ENCODE data around the gene BMX. TPM values are rescaled to one million over a fixed set of nuclear protein-coding genes. Genes with fewer than 3 reads are reported as not detected.

Gene BMX
- polyA plus RNA-seq, 1 experiment, result not detected

GRCh38 chrX:15523088-15523487, 22.5 kb downstream of the BMX start:
- TF ChIP-seq CTCF (IDR thresholded peaks at IDR 0.05; ENCODE audit: low read depth, low read length), result no peak
- H3K27ac ChIP-seq (ENCODE audit: low read depth, low read length), result no peak overlapping the region
- no peak for DNase-seq (ENCODE audit: low read depth, low spot score)
- no peak overlapping the region for H3K4me3 ChIP-seq (ENCODE audit: low read depth, low read length)
- no peaks in the 10 kb centered on the region for H3K9me3 ChIP-seq (ENCODE audit: control insufficient read depth, insufficient read depth, low read length)
- CTCF ChIA-PET, result no interaction called here
- POLR2A ChIA-PET, result no interaction called here
- H3K27me3 ChIP-seq (ENCODE audit: control insufficient read depth, insufficient read depth, low read length), result no peaks in the 10 kb centered on the region

GRCh38 chrX:15524417-15524816, 23.8 kb downstream of the BMX start:
- Histone ChIP-seq H3K27ac (ENCODE audit: low read depth, low read length) (no peak overlapping the region), H3K4me3 (ENCODE audit: low read depth, low read length) (no peak overlapping the region), H3K9me3 (ENCODE audit: control insufficient read depth, insufficient read depth, low read length) (no peaks in the 10 kb centered on the region), H3K27me3 (ENCODE audit: control insufficient read depth, insufficient read depth, low read length) (no peaks in the 10 kb centered on the region)
- no peak for DNase-seq (ENCODE audit: low read depth, low spot score)
- POLR2A ChIA-PET, result no interaction called here
- CTCF ChIA-PET, result interaction anchor here (1.0 to 2.1 kb wide), 2 partner anchors 28 to 912 kb away, joined by 3 to 5 read pairs; no protein-coding TSS in a partner anchor
- TF ChIP-seq CTCF (IDR thresholded peaks at IDR 0.05; ENCODE audit: low read depth, low read length), result no peak

GRCh38 chrX:15525664-15526416, 25.2 kb downstream of the BMX start:
- TF ChIP-seq CTCF (IDR thresholded peaks at IDR 0.05; ENCODE audit: low read depth, low read length), result no peak
- ChIA-PET CTCF (interaction anchor here (1.2 to 2.1 kb wide), 2 partner anchors 29 to 35 kb away, joined by 3 to 5 read pairs; no protein-coding TSS in a partner anchor), POLR2A (no interaction called here)
- no peaks in the 10 kb centered on the region for H3K27me3 ChIP-seq (ENCODE audit: control insufficient read depth, insufficient read depth, low read length)
- no peak overlapping the region for H3K4me3 ChIP-seq (ENCODE audit: low read depth, low read length)
- DNase-seq (ENCODE audit: low read depth, low spot score), result no peak
- H3K9me3 ChIP-seq (ENCODE audit: control insufficient read depth, insufficient read depth, low read length), result no peaks in the 10 kb centered on the region
- no peak overlapping the region for H3K27ac ChIP-seq (ENCODE audit: low read depth, low read length)

- H3K4me3 ChIP-seq (ENCODE audit: low read depth, low read length), result no peak overlapping the region
- POLR2A ChIA-PET, result no interaction called here
- DNase-seq (ENCODE audit: low read depth, low spot score), result no peak
- no peak for TF ChIP-seq CTCF (IDR thresholded peaks at IDR 0.05; ENCODE audit: low read depth, low read length)
- H3K27me3 ChIP-seq (ENCODE audit: control insufficient read depth, insufficient read depth, low read length), result no peaks in the 10 kb centered on the region
- H3K9me3 ChIP-seq (ENCODE audit: control insufficient read depth, insufficient read depth, low read length), result no peaks in the 10 kb centered on the region
- H3K27ac ChIP-seq (ENCODE audit: low read depth, low read length), result no peak overlapping the region
- CTCF ChIA-PET, result no interaction called here
These were observed 28.6 kb downstream of the BMX start for GRCh38 chrX:15529165-15529564.

GRCh38 chrX:15530318-15530717, 29.7 kb downstream of the BMX start:
- POLR2A ChIA-PET, result no interaction called here
- H3K27me3 ChIP-seq (ENCODE audit: control insufficient read depth, insufficient read depth, low read length), result no peaks in the 10 kb centered on the region
- TF ChIP-seq CTCF (IDR thresholded peaks at IDR 0.05; ENCODE audit: low read depth, low read length), result no peak
- no peaks in the 10 kb centered on the region for H3K9me3 ChIP-seq (ENCODE audit: control insufficient read depth, insufficient read depth, low read length)
- DNase-seq (ENCODE audit: low read depth, low spot score), result no peak
- no peak overlapping the region for H3K27ac ChIP-seq (ENCODE audit: low read depth, low read length)
- CTCF ChIA-PET, result no interaction called here
- H3K4me3 ChIP-seq (ENCODE audit: low read depth, low read length), result no peak overlapping the region

Measured in AG04450 (cell line).